Esophagus mucosa (tissue), 1 donor: Measurements from ENCODE around the gene LACTBL1. TPM values are rescaled to one million over a fixed set of nuclear protein-coding genes. Genes with fewer than 3 reads are reported as not detected.

Experiments
- ATAC-seq: fragments of 200-7000 bp; cut with Tn5 transposase; one replicate; pipeline ENCODE4 v1.9.1; 2020
- total RNA-seq: library from RNA; stranded (reverse); gene quantifications from one replicate; pipeline ENCODE4 v1.2.4, GENCODE V29; 2023
- donor health status: DM: yes; HTN: yes; CAD: no.

Gene LACTBL1
- total RNA-seq, 1 donor from 2014 or later = not detected

DNA sequence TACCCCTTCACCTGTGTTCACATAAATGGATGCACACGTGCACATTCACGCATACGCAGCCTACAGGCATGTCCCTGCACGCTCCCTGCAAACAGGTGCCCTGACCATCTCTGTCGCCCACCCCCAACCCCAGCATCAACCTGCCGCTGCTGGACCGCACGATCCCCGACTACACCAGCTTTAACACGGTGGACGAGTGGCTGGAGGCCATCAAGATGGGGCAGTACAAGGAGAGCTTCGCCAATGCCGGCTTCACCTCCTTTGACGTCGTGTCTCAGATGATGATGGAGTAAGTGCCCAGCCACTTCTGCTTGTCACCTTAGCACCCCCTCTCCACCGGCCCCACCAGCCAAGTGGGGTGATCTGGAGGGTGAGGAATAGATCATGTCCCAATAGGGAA lies 60.4 kb downstream of the LACTBL1 start:
- ATAC-seq = no peak

DNA sequence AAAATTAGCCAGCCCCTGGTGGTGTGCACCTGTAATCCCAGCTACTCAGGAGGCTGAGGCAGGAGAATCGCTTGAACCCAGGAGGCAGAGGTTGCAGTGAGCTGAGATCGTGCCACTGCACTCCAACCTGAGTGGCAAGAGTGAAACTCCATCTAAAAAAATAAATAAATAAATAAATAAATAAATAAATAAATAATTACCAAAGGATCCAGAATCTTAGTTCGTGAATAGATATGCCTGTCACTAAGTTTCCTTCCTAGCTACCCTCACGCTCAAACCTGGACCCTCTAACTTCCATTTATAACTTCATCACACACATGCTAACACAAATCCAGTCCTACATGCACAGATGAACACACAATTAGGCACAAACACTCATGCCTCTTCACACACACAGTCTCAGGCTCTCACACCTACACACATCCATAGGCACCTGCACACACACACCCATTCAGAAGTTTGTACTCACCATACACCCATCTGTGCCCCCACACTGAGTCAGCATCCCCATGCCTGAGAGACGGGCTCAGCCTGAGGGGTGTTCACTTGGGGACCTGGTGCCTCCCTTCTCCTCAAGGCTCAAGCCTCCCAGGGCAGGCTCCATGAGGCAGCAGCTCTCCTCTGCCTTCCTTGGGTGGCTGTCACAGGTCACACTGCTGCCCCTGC lies 61.5 kb downstream of the LACTBL1 start:
- no peak for ATAC-seq

DNA sequence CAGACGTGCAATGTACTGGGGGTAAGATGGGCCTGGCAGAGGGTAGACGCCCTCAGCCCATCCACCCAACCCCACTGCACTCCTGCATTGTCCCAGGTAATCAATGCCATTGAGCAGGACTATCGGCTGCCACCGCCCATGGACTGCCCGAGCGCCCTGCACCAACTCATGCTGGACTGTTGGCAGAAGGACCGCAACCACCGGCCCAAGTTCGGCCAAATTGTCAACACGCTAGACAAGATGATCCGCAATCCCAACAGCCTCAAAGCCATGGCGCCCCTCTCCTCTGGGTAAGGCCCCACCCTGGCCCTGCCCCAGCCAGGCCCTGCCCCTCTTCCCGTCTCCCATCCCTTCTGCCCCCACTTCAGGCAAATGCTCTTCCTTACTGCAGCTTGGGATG lies 62.4 kb downstream of the LACTBL1 start:
- no peak for ATAC-seq

DNA sequence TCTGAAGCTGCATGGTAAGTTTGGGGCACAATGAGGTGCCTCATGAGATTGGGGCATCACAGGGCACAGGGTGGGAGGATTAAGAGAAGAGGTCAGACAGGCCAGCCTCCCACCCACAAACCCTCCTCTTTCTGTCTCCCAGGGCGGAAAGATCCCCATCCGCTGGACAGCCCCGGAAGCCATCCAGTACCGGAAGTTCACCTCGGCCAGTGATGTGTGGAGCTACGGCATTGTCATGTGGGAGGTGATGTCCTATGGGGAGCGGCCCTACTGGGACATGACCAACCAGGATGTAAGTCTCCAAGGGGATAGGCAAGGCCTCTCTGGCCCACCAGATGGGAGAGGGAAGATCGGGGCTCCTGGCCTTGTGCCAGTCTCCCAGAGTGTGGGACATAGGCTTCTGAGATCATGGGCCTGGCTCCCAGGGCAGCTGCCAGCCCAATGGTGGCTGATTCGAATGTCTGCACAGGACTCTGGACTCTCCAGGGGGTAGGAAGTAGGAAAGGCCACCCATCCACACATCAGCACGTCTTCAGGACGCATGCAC lies 63.7 kb downstream of the LACTBL1 start:
- no peak for ATAC-seq

DNA sequence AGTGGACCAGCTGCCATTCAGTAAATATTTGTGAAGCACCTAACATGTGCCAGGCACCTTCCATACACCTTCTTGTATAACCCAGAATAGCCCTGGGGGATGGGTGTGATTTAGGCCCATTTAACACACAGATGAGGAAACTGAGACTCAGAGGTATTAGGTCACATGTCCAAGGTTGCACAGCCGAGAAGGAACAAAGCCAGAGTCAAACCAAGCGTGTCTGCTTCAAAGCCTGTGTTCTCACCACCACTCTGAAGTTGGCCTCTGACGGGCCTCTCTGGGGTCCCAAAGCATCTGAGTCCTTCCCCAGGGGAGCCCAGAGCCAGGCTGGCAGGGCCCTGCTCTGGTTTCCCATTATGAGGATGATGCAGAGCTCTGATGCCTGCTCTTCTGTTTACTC lies 65.1 kb downstream of the LACTBL1 start:
- no peak for ATAC-seq

DNA sequence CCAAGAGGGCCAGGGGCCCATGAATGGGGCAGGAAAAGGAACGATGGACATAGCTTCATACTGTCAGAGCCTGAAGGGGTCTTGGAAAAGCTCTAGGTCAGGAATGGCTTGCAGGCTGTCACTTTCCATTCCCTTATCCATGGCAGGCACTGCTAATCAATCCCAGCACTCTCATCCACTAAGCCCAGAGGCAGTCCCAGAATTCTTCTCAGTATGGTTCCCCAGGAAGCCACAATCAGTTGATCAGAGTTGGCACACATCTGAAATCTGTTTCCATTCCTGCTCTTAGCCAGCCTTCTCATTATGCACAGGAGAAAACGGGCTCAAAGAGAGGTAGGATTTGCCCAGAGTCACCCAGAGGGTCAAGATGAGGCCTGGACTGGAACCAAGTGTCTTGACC lies 65.7 kb downstream of the LACTBL1 start:
- ATAC-seq = no peak

DNA sequence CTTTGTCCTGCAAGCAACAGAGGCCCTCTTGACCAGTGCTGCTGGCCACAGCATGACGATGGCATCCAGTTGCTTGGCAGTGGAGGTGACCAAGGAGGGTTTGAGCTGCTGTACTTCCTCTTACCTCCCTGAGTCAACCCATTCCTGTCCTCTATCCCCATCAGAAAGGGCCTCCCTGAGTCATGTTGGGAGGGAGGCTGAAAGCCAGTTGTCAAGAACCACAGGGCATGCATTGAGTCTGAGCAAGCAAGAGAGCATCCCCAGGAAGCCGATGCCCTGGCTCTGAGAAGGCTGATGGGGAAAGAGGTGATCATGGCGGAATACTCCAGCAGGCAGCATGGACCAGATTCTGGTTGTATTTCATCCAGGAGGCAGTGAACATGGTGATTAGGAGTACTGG lies 69.6 kb downstream of the LACTBL1 start:
- peak; percentile 53 for ATAC-seq

Other genes starting within 250 kb of the LACTBL1 start
- not detected for gene TEX46, start 43.0 kb upstream of the LACTBL1 start, total RNA-seq
- 44.5 TPM for gene KDM1A, start 46.6 kb upstream of the LACTBL1 start, total RNA-seq
- gene LUZP1, start 196.0 kb upstream of the LACTBL1 start, total RNA-seq = 17.1 TPM
- not detected for gene HTR1D, start 244.6 kb upstream of the LACTBL1 start, total RNA-seq